ENCODE data around the gene PIK3R5.

The PIK3R5 gene

DNA sequence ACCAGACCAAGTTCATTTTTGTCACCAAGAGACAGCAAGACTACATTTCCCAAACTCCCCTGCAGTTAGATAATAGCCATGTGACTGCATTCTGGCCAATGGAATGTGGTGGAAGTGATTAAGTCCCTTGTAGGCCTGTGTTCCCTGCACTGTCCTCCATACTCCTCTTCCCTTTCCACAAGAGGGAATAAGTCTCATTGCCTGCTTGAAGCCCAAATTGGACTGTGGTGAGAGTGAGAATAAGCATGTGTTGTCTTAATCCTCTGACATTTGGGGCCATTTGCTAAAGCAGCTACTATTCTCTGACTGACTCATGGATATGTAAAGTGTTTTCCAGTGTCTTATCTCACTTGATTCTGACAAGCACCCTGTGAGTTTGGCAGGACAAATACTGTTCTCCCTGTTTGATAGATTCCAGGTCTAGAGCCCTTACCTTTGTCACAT, 118.7 kb downstream of the PIK3R5 start:
- H3K27me3 ChIP-seq (ENCODE audit: insufficient read depth, low read length, poor library complexity) = no peaks in the 10 kb centered on the region
- TF ChIP-seq, protein P1, sequence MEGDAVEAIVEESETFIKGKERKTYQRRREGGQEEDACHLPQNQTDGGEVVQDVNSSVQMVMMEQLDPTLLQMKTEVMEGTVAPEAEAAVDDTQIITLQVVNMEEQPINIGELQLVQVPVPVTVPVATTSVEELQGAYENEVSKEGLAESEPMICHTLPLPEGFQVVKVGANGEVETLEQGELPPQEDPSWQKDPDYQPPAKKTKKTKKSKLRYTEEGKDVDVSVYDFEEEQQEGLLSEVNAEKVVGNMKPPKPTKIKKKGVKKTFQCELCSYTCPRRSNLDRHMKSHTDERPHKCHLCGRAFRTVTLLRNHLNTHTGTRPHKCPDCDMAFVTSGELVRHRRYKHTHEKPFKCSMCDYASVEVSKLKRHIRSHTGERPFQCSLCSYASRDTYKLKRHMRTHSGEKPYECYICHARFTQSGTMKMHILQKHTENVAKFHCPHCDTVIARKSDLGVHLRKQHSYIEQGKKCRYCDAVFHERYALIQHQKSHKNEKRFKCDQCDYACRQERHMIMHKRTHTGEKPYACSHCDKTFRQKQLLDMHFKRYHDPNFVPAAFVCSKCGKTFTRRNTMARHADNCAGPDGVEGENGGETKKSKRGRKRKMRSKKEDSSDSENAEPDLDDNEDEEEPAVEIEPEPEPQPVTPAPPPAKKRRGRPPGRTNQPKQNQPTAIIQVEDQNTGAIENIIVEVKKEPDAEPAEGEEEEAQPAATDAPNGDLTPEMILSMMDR (IDR thresholded peaks at IDR 0.05; ENCODE audit: borderline replicate concordance, extremely low read depth, low read length, poor library complexity, severe bottlenecking) = no peak
- no peak for TF ChIP-seq EZH2 (IDR thresholded peaks at IDR 0.05; ENCODE audit: borderline replicate concordance, low read depth, low read length, severe bottlenecking)
- peaks cover 30% of the 10 kb centered on the region for H3K4me1 ChIP-seq (ENCODE audit: insufficient read depth, low read length)
- no peak overlapping the region for H3K27ac ChIP-seq (ENCODE audit: low read length)
- H3K36me3 ChIP-seq (ENCODE audit: insufficient read depth, low read length) = peaks cover 59% of the 10 kb centered on the region
- no peak for DNase-seq
- H3K4me3 ChIP-seq (ENCODE audit: low read depth in 1 of 2, low read length in 2 of 2) = no peak overlapping the region
- peak; percentile 69 for ATAC-seq (ENCODE audit: insufficient read depth, low read depth)
- no peak overlapping the region for H2AFZ ChIP-seq (ENCODE audit: low read depth, low read length)
- H3K9ac ChIP-seq (ENCODE audit: low read depth, low read length) = no peak overlapping the region
- no peaks in the 10 kb centered on the region for H3K9me3 ChIP-seq (ENCODE audit: insufficient read depth, low read length, severe bottlenecking)
- H3K79me2 ChIP-seq (ENCODE audit: insufficient read depth, low read length) = peaks cover 5% of the 10 kb centered on the region
- H4K20me1 ChIP-seq (ENCODE audit: insufficient read depth, low read length) = no peaks in the 10 kb centered on the region; the same call in 1 of the 2 replicates
- no peak overlapping the region for H3K4me2 ChIP-seq (ENCODE audit: insufficient read depth, low read length)

- TF ChIP-seq, protein P1 (IDR thresholded peaks at IDR 0.05; ENCODE audit: borderline replicate concordance, extremely low read depth, low read length, poor library complexity, severe bottlenecking) = no peak
- no peak for TF ChIP-seq EZH2 (IDR thresholded peaks at IDR 0.05; ENCODE audit: borderline replicate concordance, low read depth, low read length, severe bottlenecking)
- Histone ChIP-seq H3K27me3 (ENCODE audit: insufficient read depth, low read length, poor library complexity) (no peaks in the 10 kb centered on the region), H3K9me3 (ENCODE audit: insufficient read depth, low read length, severe bottlenecking) (no peaks in the 10 kb centered on the region), H3K4me2 (ENCODE audit: insufficient read depth, low read length) (no peak overlapping the region), H4K20me1 (ENCODE audit: insufficient read depth, low read length) (no peaks in the 10 kb centered on the region; the same call in 1 of the 2 replicates), H3K36me3 (ENCODE audit: insufficient read depth, low read length) (peaks cover 57% of the 10 kb centered on the region), H3K9ac (ENCODE audit: low read depth, low read length) (peak overlapping the region; percentile 17; the same call in 1 of the 2 replicates), H3K27ac (ENCODE audit: low read length) (peak overlapping the region; percentile 72), H3K4me3 (ENCODE audit: low read depth in 1 of 2, low read length in 2 of 2) (no peak overlapping the region), H3K4me1 (ENCODE audit: insufficient read depth, low read length) (peaks cover 30% of the 10 kb centered on the region), H3K79me2 (ENCODE audit: insufficient read depth, low read length) (no peaks in the 10 kb centered on the region; the same call in 1 of the 2 replicates), H2AFZ (ENCODE audit: low read depth, low read length) (no peak overlapping the region)
- DNase-seq (no peak), ATAC-seq (ENCODE audit: insufficient read depth, low read depth) (no peak)
These were observed 121.0 kb downstream of the PIK3R5 start for GRCh38 chr17:8844229-8845218.

DNA sequence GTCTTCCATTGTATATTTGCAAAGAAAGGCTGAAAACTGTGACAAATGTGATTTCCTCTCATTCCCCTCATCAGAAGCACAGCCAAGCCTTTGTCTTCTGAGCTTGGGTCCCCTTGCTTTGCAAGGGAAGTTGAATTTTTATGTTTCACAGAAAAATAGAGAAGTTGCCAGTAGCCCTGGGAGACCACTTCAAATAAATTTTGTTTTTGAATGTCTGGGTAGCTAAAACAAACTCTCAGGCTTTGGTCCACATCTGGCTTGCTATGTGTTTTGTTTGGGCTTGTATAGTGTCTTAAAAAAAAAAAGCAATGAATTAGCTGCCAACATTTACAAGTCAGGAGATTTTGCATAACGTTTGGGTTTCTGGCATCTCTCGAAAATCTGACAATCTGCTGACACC, 122.2 kb downstream of the PIK3R5 start:
- no peak for DNase-seq
- no peak overlapping the region for H3K4me3 ChIP-seq (ENCODE audit: low read depth in 1 of 2, low read length in 2 of 2)
- H3K9me3 ChIP-seq (ENCODE audit: insufficient read depth, low read length, severe bottlenecking) = no peaks in the 10 kb centered on the region
- H3K36me3 ChIP-seq (ENCODE audit: insufficient read depth, low read length) = peaks cover 57% of the 10 kb centered on the region
- no peak overlapping the region for H2AFZ ChIP-seq (ENCODE audit: low read depth, low read length)
- no peaks in the 10 kb centered on the region for H3K79me2 ChIP-seq (ENCODE audit: insufficient read depth, low read length)
- H3K9ac ChIP-seq (ENCODE audit: low read depth, low read length) = peak overlapping the region; percentile 17; the same call in 1 of the 2 replicates
- no peak for TF ChIP-seq EZH2 (IDR thresholded peaks at IDR 0.05; ENCODE audit: borderline replicate concordance, low read depth, low read length, severe bottlenecking)
- TF ChIP-seq, protein P1 (IDR thresholded peaks at IDR 0.05; ENCODE audit: borderline replicate concordance, extremely low read depth, low read length, poor library complexity, severe bottlenecking) = no peak
- H3K27ac ChIP-seq (ENCODE audit: low read length) = peak overlapping the region; percentile 72
- peaks cover 30% of the 10 kb centered on the region for H3K4me1 ChIP-seq (ENCODE audit: insufficient read depth, low read length)
- no peaks in the 10 kb centered on the region for H3K27me3 ChIP-seq (ENCODE audit: insufficient read depth, low read length, poor library complexity)
- peak; percentile 69 for ATAC-seq (ENCODE audit: insufficient read depth, low read depth)
- H4K20me1 ChIP-seq (ENCODE audit: insufficient read depth, low read length) = no peaks in the 10 kb centered on the region; the same call in 1 of the 2 replicates
- H3K4me2 ChIP-seq (ENCODE audit: insufficient read depth, low read length) = no peak overlapping the region

Measured in DND-41 (cell line).